ENCODE data around the gene FSTL4. TPM values are rescaled to one million over a fixed set of nuclear protein-coding genes. Genes with fewer than 3 reads are reported as not detected.

FSTL4 gene
- total RNA-seq, 2 experiments from 2014 or later = not detected

DNA sequence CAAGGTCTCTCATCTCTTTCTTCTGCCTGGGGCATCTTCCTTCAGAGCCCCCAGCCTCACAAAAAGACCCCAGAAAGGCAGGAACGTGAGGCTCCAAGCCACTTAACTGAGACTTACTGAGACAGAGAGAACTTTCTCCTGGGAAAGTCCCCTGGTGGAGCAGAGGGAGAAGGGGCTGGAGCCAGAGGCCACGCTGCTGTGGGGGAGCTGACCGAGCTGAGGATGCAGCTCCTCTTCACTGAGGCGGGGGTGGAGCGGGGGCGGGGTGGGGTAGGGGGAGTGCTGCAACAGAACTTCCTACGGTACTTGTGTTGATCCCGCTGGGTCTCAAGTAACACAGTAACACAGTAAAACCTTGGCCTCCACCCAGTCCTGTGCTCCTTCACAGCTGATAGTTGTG lies 204.0 kb downstream of the FSTL4 start:
- CTCF ChIA-PET (ENCODE audit: unreplicated experiment) = no interaction called here
- TF ChIP-seq EZH2phosphoT487 (IDR thresholded peaks at IDR 0.05; ENCODE audit: borderline replicate concordance, low read depth, low read length) = no peak
- TF ChIP-seq, protein P1, sequence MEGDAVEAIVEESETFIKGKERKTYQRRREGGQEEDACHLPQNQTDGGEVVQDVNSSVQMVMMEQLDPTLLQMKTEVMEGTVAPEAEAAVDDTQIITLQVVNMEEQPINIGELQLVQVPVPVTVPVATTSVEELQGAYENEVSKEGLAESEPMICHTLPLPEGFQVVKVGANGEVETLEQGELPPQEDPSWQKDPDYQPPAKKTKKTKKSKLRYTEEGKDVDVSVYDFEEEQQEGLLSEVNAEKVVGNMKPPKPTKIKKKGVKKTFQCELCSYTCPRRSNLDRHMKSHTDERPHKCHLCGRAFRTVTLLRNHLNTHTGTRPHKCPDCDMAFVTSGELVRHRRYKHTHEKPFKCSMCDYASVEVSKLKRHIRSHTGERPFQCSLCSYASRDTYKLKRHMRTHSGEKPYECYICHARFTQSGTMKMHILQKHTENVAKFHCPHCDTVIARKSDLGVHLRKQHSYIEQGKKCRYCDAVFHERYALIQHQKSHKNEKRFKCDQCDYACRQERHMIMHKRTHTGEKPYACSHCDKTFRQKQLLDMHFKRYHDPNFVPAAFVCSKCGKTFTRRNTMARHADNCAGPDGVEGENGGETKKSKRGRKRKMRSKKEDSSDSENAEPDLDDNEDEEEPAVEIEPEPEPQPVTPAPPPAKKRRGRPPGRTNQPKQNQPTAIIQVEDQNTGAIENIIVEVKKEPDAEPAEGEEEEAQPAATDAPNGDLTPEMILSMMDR (conservative IDR thresholded peaks at IDR 0.05; ENCODE audit: low read length) = no peak
- intact Hi-C loops (cut with micrococcal nuclease; ENCODE audit: unreplicated experiment) = no loop called here

DNA sequence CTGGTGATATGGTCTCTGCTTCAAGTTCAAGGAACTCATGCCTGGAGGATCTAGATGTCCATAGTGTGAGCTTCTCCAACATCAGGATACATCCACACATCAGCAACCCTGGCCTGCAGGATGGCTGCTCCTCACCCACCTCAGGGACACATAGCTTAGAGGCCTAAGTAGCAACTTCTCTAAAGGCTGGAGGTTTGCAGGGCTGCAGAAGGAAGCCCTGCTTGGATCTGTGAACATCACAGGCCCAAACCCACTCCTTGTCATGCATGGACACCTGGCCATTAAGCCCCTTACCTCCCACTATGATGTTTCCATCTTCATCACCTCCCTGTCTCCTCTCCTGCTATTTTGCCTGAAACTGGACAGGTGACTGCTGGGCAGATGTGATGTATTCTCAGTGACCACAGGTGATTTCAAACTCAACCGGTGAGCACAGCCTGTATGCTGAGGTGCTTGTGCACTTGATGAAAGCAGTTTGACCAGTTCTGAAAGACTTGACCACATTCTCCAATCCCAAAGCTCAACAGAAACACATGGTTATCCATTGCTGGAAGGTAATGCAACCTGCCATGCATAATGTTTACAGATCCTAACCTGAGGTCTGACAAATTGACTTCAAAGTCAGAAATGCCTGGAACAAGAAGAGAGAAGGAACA lies 205.2 kb downstream of the FSTL4 start:
- Histone ChIP-seq H3K9me2 (ENCODE audit: insufficient read depth, low read length) (no peaks in the 10 kb centered on the region), H3K27ac (ENCODE audit: low read depth, low read length, poor library complexity, severe bottlenecking) (no peak overlapping the region), H3K36me3 (ENCODE audit: insufficient read depth, low read length) (no peaks in the 10 kb centered on the region), H3K4me1 (ENCODE audit: insufficient read depth, low read length, poor library complexity, severe bottlenecking) (no peaks in the 10 kb centered on the region), H2AFZ (ENCODE audit: low read length) (no peak overlapping the region), H3K79me2 (ENCODE audit: insufficient read depth, low read depth, low read length) (no peaks in the 10 kb centered on the region), H3K4me3 (ENCODE audit: low read depth, low read length, poor library complexity, severe bottlenecking) (no peak overlapping the region), H3K9me3 (ENCODE audit: low read length) (no peaks in the 10 kb centered on the region), H3K4me2 (ENCODE audit: low read length) (no peak overlapping the region), H4K20me1 (ENCODE audit: insufficient read depth, low read length) (no peaks in the 10 kb centered on the region)
- no peak for DNase-seq (ENCODE audit: low spot score)
- ChIA-PET CTCF (ENCODE audit: unreplicated experiment) (no interaction called here), POLR2A (no interaction called here)
- no TSS peak for BruUV-seq (replicated peaks)
- intact Hi-C loops (cut with micrococcal nuclease; ENCODE audit: unreplicated experiment) = no loop called here
- TF ChIP-seq, protein P1 (conservative IDR thresholded peaks at IDR 0.05; ENCODE audit: low read length) = no peak
- TF ChIP-seq EZH2phosphoT487 (IDR thresholded peaks at IDR 0.05; ENCODE audit: borderline replicate concordance, low read depth, low read length) = no peak

More for the DNA sequence above, 204.0 kb downstream of the FSTL4 start:
- POLR2A ChIA-PET = no interaction called here
- no peak overlapping the region for H3K4me2 ChIP-seq (ENCODE audit: low read length)
- no peak overlapping the region for H3K27ac ChIP-seq (ENCODE audit: low read depth, low read length, poor library complexity, severe bottlenecking)
- no peaks in the 10 kb centered on the region for H3K9me2 ChIP-seq (ENCODE audit: insufficient read depth, low read length)
- H3K36me3 ChIP-seq (ENCODE audit: insufficient read depth, low read length) = no peaks in the 10 kb centered on the region
- H2AFZ ChIP-seq (ENCODE audit: low read length) = no peak overlapping the region
- H3K4me1 ChIP-seq (ENCODE audit: insufficient read depth, low read length, poor library complexity, severe bottlenecking) = no peaks in the 10 kb centered on the region
- H3K4me3 ChIP-seq (ENCODE audit: low read depth, low read length, poor library complexity, severe bottlenecking) = no peak overlapping the region
- no peaks in the 10 kb centered on the region for H3K9me3 ChIP-seq (ENCODE audit: low read length)
- no peaks in the 10 kb centered on the region for H4K20me1 ChIP-seq (ENCODE audit: insufficient read depth, low read length)
- BruUV-seq (replicated peaks) = no TSS peak
- no peak for DNase-seq (ENCODE audit: low spot score)
- H3K79me2 ChIP-seq (ENCODE audit: insufficient read depth, low read depth, low read length) = no peaks in the 10 kb centered on the region

DNA sequence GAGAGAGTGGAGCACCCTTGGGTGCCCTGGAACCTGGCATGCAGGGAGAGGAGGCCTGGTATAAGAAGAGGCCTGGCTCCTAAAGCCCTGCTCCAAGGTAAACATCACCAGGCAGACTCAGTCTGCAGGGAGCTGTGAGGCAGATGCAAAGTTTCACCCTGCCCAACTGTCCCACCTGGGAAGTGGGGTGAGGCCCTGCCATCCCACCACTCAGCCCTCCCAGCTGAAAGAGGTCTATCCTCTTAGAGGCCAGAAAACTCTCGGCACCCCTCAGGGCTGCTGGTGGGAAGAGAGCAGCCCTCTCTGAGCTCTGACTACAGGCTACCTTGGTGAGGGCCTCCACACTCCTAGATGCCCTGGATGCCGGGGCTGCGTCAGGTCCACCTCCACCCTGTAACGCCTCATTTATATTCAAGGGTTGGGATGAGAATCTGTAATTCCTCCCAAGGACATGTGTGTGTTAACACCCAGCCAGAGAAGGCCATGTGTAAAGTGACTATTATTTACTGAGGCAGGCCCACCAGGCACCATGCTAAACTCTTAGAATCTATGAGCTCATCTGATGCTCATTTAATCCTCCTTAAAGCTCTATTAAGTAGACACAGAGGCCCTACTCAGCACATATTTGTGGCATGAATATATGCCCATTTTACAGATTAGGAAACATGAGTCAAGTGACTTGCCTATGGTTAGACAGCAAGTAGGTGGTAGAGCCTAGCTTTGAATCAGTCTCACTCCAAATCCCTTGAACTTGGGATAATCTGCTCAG lies 205.9 kb downstream of the FSTL4 start:
- CTCF ChIA-PET (ENCODE audit: unreplicated experiment) = no interaction called here
- no peaks in the 10 kb centered on the region for H3K4me1 ChIP-seq (ENCODE audit: insufficient read depth, low read length, poor library complexity, severe bottlenecking)
- intact Hi-C loops (cut with micrococcal nuclease; ENCODE audit: unreplicated experiment) = no loop called here
- no peaks in the 10 kb centered on the region for H3K36me3 ChIP-seq (ENCODE audit: insufficient read depth, low read length)
- no peak overlapping the region for H3K27ac ChIP-seq (ENCODE audit: low read depth, low read length, poor library complexity, severe bottlenecking)
- no peaks in the 10 kb centered on the region for H4K20me1 ChIP-seq (ENCODE audit: insufficient read depth, low read length)
- POLR2A ChIA-PET = no interaction called here
- TF ChIP-seq, protein P1 (conservative IDR thresholded peaks at IDR 0.05; ENCODE audit: low read length) = no peak
- no peak for TF ChIP-seq EZH2phosphoT487 (IDR thresholded peaks at IDR 0.05; ENCODE audit: borderline replicate concordance, low read depth, low read length)
- no peak for DNase-seq (ENCODE audit: low spot score)
- no peaks in the 10 kb centered on the region for H3K79me2 ChIP-seq (ENCODE audit: insufficient read depth, low read depth, low read length)
- no peak overlapping the region for H2AFZ ChIP-seq (ENCODE audit: low read length)
- no TSS peak for BruUV-seq (replicated peaks)
- H3K9me2 ChIP-seq (ENCODE audit: insufficient read depth, low read length) = no peaks in the 10 kb centered on the region
- no peak overlapping the region for H3K4me2 ChIP-seq (ENCODE audit: low read length)
- no peaks in the 10 kb centered on the region for H3K9me3 ChIP-seq (ENCODE audit: low read length)
- no peak overlapping the region for H3K4me3 ChIP-seq (ENCODE audit: low read depth, low read length, poor library complexity, severe bottlenecking)
